D721Med (cell line): Measurements from ENCODE around the gene SYT9.
"Not testable (repeated sequence)": the region's sequence is repeated elsewhere in the genome, so short reads cannot be mapped to it uniquely, and the experiment has no call there.

Experiments
- DNase-seq: peaks from one replicate; pipeline ENCODE4 v3.0.0; 2011; ENCODE audit warnings: low spot score; ENCODE audit not compliant: insufficient read length
- FAIRE-seq: peaks from 2 replicates; lab custom pipeline; 2011; peaks lifted over from hg19 to GRCh38; lab: Jason Lieb, UNC
- TF ChIP-seq, protein P1 (sequence below): IDR thresholded peaks from 2 replicates; pipeline ENCODE4 v1.5.1; 2012; ENCODE audit warnings: mild to moderate bottlenecking, control low read depth; ENCODE audit not compliant: insufficient read depth; ENCODE audit errors: missing control alignments

SYT9 gene

DNA sequence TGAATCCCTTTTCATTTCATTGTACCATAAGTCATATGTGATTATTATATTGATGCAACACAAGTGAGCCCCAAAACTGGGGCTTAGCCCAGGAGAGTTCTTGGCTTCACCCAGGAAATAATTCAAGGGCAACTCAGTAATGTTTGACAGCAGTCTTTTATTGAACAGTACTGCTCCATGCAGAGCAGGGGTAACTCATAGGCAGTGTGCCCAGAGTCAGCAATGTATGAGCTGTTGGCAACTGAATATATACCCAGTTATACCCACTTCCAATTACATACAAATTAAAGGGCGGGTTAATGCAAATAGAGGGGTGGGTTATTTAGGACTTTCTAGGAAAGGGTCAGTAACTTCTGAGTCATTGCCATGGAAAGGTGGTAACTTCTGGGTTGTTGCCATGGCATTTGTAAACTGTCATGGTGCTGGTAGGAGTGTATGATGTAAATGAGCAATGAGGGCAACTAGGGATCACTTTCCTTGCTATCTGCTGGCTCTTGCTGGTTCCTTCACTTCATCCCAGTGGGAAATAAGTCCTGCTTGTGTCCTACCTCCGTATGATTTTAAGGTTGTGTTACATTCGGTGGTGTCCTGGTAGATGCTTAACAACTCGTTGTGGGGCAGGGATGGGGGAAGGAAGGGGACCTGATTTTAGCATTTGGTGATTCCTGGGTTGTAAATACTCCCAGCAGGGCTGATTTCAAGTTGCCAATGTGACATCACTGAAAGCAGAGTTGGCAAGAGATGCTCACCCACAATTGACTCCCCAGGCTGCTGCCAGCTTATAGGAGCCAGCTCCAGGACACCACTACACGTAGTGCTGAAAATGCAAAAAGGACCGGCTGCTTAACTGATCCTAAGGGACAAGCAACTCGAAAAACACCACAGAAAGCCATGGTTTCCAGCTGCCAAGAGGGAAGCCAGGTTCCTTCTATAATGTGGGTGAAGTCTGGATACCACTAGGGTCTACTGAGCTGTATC is 70.1 kb downstream of the SYT9 start:
- no peak for DNase-seq
- FAIRE-seq: no peak
- TF ChIP-seq, protein P1, sequence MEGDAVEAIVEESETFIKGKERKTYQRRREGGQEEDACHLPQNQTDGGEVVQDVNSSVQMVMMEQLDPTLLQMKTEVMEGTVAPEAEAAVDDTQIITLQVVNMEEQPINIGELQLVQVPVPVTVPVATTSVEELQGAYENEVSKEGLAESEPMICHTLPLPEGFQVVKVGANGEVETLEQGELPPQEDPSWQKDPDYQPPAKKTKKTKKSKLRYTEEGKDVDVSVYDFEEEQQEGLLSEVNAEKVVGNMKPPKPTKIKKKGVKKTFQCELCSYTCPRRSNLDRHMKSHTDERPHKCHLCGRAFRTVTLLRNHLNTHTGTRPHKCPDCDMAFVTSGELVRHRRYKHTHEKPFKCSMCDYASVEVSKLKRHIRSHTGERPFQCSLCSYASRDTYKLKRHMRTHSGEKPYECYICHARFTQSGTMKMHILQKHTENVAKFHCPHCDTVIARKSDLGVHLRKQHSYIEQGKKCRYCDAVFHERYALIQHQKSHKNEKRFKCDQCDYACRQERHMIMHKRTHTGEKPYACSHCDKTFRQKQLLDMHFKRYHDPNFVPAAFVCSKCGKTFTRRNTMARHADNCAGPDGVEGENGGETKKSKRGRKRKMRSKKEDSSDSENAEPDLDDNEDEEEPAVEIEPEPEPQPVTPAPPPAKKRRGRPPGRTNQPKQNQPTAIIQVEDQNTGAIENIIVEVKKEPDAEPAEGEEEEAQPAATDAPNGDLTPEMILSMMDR: no peak

DNA sequence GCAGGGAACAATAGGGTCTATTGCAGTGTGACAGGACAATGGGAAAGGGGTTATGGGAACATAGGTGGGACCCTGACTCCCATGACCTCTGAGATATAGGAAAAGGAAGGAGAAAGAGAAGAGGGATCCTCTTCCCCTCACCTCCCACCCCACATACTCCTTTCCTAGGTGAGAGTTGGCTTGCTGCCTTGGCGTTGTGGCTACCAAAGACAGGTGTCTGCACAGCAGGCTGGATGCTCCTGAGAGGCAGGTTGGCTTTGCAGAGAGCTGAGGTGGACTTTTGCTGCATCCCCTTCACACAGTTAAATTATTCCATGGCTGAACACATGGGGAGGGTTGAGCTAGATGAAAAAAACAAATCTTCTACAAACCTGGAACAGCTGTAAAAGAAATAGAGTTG is 80.7 kb downstream of the SYT9 start:
- TF ChIP-seq, protein P1: no peak
- FAIRE-seq (no peak), DNase-seq (no peak)

DNA sequence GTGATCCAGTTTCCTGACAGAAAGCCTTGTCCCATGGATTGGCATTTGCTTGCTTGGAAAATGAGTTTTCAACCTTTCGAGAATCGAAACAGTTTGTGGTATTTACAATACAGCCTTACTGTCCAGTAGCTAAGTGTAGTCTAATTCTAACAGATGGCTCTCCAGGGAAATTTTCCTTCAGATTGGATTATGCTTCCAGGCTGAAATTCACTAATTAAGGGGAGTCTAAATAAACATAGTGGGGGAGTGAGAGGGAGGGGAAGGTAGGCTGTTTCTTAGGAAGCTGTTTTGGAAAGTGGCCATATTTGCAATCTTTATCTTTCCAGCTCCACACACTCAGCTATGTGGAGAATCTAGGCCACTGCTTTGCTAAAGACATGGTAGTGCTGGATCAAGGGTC is 81.3 kb downstream of the SYT9 start:
- TF ChIP-seq, protein P1: no peak
- FAIRE-seq (no peak), DNase-seq (no peak)

DNA sequence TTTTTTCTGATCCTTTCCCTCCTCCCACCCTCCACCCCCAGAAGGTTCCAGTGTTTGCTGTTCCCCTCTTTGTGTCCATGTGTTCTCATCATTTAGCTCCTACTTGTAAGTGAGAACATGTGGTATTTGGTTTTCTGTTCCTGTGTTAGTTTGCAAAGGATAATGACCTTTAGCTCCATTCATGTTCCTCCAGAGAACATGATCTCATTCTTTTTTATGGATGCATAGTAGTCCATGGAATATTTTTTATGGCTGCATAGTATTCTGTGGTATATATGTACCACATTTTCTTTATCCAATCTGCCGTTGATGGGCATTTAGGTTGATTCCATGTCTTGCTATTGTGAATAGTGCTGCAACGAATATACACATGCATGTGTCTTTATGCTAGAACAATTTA is 83.7 kb downstream of the SYT9 start:
- not testable (repeated sequence) for FAIRE-seq, DNase-seq

DNA sequence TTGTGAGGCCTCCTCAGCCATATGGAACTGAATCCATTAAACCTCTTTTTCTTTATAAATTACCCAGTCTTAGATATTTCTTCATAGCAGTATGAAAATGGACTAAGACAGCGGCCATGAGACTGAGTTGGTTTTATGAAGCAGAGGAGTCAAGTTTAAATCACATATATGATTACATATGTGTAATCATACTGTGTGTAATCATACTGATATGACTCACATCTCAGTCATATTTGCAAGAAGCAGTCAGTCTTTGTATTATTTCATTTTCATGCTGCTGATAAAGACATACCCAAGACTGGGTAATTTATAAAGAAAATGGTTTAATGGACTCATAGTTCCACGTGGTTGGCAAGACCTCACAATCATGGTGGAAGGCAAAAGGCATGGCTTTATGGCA is 89.8 kb downstream of the SYT9 start:
- TF ChIP-seq, protein P1: no peak
- FAIRE-seq (no peak), DNase-seq (no peak)

DNA sequence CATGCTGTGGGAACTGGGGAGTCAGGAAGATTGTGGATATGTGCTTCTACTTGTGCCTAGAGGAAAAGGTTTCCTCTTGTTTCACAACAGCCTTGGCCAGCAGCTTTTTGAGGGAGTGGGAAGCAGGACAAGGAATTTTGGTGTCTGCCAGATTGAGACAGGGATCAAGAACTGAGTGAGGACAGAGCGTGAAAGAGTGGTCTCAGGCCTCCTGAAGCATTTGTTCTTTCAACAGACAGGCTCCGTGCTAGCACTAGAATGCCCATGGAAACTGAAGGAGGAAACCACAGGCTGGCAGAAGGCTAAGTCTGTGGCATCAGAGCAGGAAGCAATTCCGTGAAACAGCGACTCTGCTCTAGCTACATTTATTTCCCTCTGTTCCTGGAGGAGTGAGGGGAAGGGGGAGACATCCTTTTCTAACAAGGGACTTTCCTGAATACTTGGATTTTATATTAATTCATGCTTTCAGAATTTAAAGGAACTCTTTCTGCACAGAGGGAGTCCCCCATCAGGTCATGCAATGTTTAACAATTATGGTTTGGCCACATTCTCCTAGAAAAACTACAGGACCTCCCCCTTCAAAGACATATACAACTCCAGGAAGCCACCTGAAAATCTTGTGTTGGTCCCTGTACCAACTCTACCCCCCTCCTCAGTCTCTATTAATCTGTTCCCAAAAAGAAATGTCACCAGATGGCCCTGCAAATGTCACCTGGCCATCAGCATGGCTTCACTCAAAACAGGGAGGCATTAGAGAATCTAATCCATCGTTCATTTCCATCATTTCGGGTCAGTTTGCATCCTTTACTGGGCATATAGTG is 96.1 kb downstream of the SYT9 start:
- no peak for DNase-seq
- TF ChIP-seq, protein P1: no peak
- no peak for FAIRE-seq

DNA sequence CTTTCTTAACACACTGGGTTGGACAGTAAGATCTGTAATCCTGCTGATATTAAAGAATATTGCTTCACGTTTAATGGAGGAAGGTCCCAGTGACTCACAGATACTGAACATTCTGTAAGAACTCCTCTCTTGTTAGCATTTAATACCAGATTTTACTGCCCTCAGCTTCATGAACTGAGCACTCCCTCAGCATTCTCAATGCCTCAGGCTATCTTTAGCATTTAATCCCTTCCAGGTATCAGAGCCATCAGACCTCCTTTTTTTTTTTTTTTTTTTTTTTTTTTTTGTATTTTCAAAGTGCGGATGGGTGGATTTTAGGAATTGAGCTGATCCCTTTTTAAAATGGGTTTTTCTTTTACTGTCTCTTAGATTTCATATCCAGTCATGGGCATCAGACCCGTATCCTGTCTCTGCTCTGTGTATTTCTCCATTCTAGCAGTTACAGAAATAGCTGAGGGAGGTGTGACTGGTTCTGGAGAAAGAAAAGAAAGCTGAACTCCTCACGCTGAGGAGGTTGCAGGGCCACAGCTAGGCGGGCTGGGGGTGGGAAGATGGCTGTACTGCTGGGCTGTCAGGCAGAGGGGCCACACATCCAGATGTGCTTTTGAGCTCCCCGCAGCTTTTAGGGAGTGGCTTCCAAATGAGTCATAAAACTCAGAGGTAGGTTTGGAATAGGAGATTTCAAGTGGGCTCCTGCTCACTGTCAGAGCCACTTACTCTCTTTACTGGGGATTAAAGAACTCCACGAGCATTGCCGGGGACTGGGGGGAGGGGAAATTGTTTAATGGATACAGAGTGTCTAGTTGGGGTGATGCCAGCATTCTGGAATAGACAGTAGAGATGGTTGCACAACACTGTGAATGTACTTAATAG is 97.0 kb downstream of the SYT9 start:
- no peak for FAIRE-seq
- no peak for DNase-seq
- TF ChIP-seq, protein P1: no peak
